ENCODE measurements around the gene KIF26A.

DNA sequence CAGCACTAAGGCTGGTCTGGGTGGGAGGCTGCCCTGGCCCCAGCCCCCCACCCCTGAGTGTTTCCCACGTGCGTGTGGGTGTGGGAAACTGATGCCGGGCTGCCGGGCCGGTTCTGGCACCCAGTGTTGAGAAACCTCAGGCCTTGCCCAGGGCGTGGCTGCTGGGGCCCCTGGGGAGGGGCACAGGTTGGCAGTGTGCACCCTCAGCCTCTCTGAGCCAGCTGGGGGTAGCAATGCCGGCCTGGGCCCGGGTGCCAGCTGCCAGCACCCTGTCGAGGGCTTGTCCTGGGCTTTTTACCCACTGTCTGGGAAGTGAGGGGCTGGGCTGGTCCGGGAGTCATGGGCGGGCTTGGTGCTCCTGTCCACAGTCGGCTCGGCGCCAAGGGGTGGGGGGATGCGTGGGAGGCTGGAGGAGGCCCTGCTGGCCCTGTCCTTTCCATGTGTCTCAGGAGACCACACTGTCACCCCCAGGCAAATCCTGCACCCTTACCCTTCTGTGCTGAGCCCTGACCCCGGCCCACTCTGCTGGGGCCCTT, 37.2 kb upstream of the KIF26A start:
- TF ChIP-seq, protein P1, sequence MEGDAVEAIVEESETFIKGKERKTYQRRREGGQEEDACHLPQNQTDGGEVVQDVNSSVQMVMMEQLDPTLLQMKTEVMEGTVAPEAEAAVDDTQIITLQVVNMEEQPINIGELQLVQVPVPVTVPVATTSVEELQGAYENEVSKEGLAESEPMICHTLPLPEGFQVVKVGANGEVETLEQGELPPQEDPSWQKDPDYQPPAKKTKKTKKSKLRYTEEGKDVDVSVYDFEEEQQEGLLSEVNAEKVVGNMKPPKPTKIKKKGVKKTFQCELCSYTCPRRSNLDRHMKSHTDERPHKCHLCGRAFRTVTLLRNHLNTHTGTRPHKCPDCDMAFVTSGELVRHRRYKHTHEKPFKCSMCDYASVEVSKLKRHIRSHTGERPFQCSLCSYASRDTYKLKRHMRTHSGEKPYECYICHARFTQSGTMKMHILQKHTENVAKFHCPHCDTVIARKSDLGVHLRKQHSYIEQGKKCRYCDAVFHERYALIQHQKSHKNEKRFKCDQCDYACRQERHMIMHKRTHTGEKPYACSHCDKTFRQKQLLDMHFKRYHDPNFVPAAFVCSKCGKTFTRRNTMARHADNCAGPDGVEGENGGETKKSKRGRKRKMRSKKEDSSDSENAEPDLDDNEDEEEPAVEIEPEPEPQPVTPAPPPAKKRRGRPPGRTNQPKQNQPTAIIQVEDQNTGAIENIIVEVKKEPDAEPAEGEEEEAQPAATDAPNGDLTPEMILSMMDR (IDR thresholded peaks at IDR 0.05), result no peak
- TF ChIP-seq POLR2A (IDR thresholded peaks at IDR 0.05), result no peak

Measured in breast epithelium (tissue), 3 donors.